Sigmoid colon (tissue), 7 donors: ENCODE results near the gene CKB. TPM values are rescaled to one million over a fixed set of nuclear protein-coding genes. Genes with fewer than 3 reads are reported as not detected.
A peak's percentile ranks its signal among the peaks of the same experiment; 100 is the strongest.

Experiments
- DNase-seq: peaks from one replicate; pipeline ENCODE4 v3.0.0-alpha.2; 2019
- H3K27ac ChIP-seq, 4 donors: fragments of 200-600 bp; sonication (generic); one replicate each; pipeline ENCODE4 v1.5.1; 2016 to 2019; ENCODE audit warnings: mild to moderate bottlenecking in 1 of 4
- H3K27me3 ChIP-seq, 3 donors: fragments of 200-600 bp; sonication (generic); one replicate each; pipeline ENCODE4 v1.5.1; 2019; ENCODE audit warnings: mild to moderate bottlenecking in 1 of 3
- H3K36me3 ChIP-seq, 4 donors: fragments of 200-600 bp; sonication (generic); one replicate each; pipeline ENCODE4 v1.5.1; 2016 to 2019
- H3K4me1 ChIP-seq, 4 donors: fragments of 200-600 bp; sonication (generic); one replicate each; pipeline ENCODE4 v1.5.1; 2017 to 2019
- H3K4me3 ChIP-seq, 4 donors: fragments of 200-600 bp; sonication (generic); one replicate each; pipeline ENCODE4 v1.5.1; 2017 to 2019; ENCODE audit warnings: mild to moderate bottlenecking in 2 of 4, moderate library complexity in 1 of 4
- H3K9me3 ChIP-seq, 4 donors: fragments of 200-600 bp in 3 of 4; sonication (generic) in 3 of 4; one replicate each; pipeline versions ENCODE4 v1.5.1 to v1.6.1; 2013 to 2019
- CTCF ChIP-seq, 4 experiments: fragments of 450-650 bp in 3 of 4; fragments of 200-600 bp in 1 of 4; IDR thresholded peaks; one replicate each; pipeline ENCODE4 v1.5.1; 2016 to 2019; ENCODE audit warnings: antibody characterized with exemption in 4 of 4, mild to moderate bottlenecking in 3 of 4, moderate library complexity in 2 of 4
- EP300 ChIP-seq, 4 donors: sonication (generic); formaldehyde crosslinking; IDR thresholded peaks; one replicate each; pipeline ENCODE4 v1.6.1; 2017; ENCODE audit warnings: antibody characterized with exemption in 4 of 4
- POLR2A ChIP-seq, 2 donors: fragments of 450-650 bp; IDR thresholded peaks; one replicate each; pipeline ENCODE4 v1.6.1; 2016; ENCODE audit warnings: antibody characterized with exemption in 2 of 2, mild to moderate bottlenecking in 2 of 2, moderate library complexity in 2 of 2
- POLR2AphosphoS5 ChIP-seq, 4 donors: sonication (generic); formaldehyde crosslinking; IDR thresholded peaks; one replicate each; pipeline ENCODE4 v1.6.1; 2017; ENCODE audit warnings: antibody characterized with exemption in 4 of 4
- whole genome bisulfite sequencing, 2 donors: extraction: QIAGEN DNeasy Blood & Tissue Kit; methylation state at CpG; one replicate each; pipeline ENCODE4 v1.1.7; 2013; 5-methylcytosine and 5-hydroxymethylcytosine counted together
- intact Hi-C: fragments of 100-400 bp; cut with DNase I; formaldehyde crosslinking; loops from one replicate; pipeline ENCODE4 v1.15.1; 2023
- polyA plus RNA-seq, 3 donors: library from polyadenylated mRNA; stranded (reverse); fragments of 200-250 nt; gene quantifications; one replicate each; pipeline ENCODE4 v1.2.3, GENCODE V29; 2013
- total RNA-seq, 4 donors: library from RNA; depleted of rRNA; stranded (reverse); fragments of >200 nt; gene quantifications; one replicate each; pipeline ENCODE4 v1.1.0, GENCODE V29; 2016
- donor health status: healthy with polysubstance abuse.
- donor health status: Bipolar disorder and iron deficiency.
- donor health status: healthy.

Gene CKB
- total and polyA plus RNA-seq, 7 donors: 905 to 2,176 (median 1,347) TPM

DNA sequence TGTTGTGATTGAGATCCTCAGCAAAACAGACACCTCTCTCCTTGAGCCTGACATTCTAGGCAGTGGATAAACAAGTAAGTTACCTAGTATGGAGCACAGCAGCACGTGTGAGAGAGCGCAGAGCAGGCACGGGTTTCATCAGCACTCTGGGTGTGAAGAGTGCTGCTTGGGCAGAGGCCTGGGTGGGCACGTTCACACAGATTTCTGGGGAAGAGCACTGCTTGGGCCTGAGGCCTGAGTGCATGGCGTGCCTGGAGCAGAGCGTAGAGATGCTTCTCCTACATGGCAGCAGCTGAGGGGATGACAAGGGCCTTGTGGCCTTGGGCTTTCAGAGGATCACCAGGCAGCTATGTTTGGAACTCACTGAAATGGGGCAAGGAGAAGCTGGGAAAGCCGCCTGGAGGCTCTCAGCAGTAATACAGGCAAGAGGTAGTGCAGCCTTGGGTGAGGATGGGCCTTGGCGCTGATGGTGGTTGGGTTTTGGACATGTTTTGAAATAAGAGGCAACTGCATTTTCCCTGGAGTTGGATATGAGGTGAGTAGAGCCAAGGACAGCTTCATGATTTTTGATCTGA lies 17.6 kb downstream of the CKB start:
- Histone ChIP-seq H3K27ac (no peak overlapping the region), H3K36me3 (peaks cover 6 to 78% (median 42%) of the 10 kb centered on the region in 4 donors), H3K27me3 (no peaks in the 10 kb centered on the region), H3K9me3 (no peaks in the 10 kb centered on the region), H3K4me1 (peaks cover 0 to 6% (median 3%) of the 10 kb centered on the region in 4 donors), H3K4me3 (no peak overlapping the region)
- WGBS, 2 donors: 83 to 84% methylated on average over 8 of the region's 8 CpGs
- no peak for DNase-seq
- intact Hi-C loops: no loop called here
- TF ChIP-seq POLR2A (IDR thresholded peaks at IDR 0.05) (no peak), CTCF (IDR thresholded peaks at IDR 0.05) (no peak), EP300 (IDR thresholded peaks at IDR 0.05) (no peak), POLR2AphosphoS5 (IDR thresholded peaks at IDR 0.05) (no peak)

GRCh38 chr14:103503296-103503695 lies 19.3 kb downstream of the CKB start:
- peaks cover 0 to 8% (median 3%) of the 10 kb centered on the region in 4 donors for H3K4me1 ChIP-seq
- H3K9me3 ChIP-seq: no peaks in the 10 kb centered on the region
- intact Hi-C loops: no loop called here
- TF ChIP-seq CTCF (IDR thresholded peaks at IDR 0.05) (no peak), EP300 (IDR thresholded peaks at IDR 0.05) (no peak), POLR2A (IDR thresholded peaks at IDR 0.05) (no peak), POLR2AphosphoS5 (IDR thresholded peaks at IDR 0.05) (no peak)
- H3K4me3 ChIP-seq: no peak overlapping the region
- no peak overlapping the region for H3K27ac ChIP-seq
- DNase-seq: no peak
- WGBS, 2 donors: 96 to 97% methylated on average over 12 of the region's 12 CpGs
- H3K27me3 ChIP-seq: no peaks in the 10 kb centered on the region
- H3K36me3 ChIP-seq: peaks cover 6 to 79% (median 43%) of the 10 kb centered on the region in 4 donors

DNA sequence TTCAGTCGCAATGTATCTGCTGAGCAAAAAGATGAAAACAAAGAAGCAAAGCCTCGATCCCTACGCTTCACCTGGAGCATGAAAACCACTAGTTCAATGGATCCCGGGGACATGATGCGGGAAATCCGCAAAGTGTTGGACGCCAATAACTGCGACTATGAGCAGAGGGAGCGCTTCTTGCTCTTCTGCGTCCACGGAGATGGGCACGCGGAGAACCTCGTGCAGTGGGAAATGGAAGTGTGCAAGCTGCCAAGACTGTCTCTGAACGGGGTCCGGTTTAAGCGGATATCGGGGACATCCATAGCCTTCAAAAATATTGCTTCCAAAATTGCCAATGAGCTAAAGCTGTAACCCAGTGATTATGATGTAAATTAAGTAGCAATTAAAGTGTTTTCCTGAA lies 19.8 kb downstream of the CKB start:
- Histone ChIP-seq H3K4me3 (no peak overlapping the region), H3K4me1 (peaks cover 0 to 8% (median 3%) of the 10 kb centered on the region in 4 donors), H3K9me3 (no peaks in the 10 kb centered on the region), H3K27me3 (no peaks in the 10 kb centered on the region), H3K36me3 (peaks cover 6 to 79% (median 43%) of the 10 kb centered on the region in 4 donors), H3K27ac (no peak overlapping the region)
- 94 to 96% methylated on average over 18 of the region's 18 CpGs for WGBS, 2 donors
- TF ChIP-seq EP300 (IDR thresholded peaks at IDR 0.05) (no peak), POLR2AphosphoS5 (IDR thresholded peaks at IDR 0.05) (no peak), POLR2A (IDR thresholded peaks at IDR 0.05) (no peak), CTCF (IDR thresholded peaks at IDR 0.05) (no peak)
- intact Hi-C loops: no loop called here
- DNase-seq: peak; percentile 8

GRCh38 chr14:103501921-103502669 lies 20.5 kb downstream of the CKB start:
- no peaks in the 10 kb centered on the region for H3K27me3 ChIP-seq
- peak; percentile 27 for DNase-seq
- TF ChIP-seq EP300 (IDR thresholded peaks at IDR 0.05): no peak
- TF ChIP-seq POLR2A (IDR thresholded peaks at IDR 0.05): no peak
- TF ChIP-seq CTCF (IDR thresholded peaks at IDR 0.05): no peak
- no peak for TF ChIP-seq POLR2AphosphoS5 (IDR thresholded peaks at IDR 0.05)
- H3K36me3 ChIP-seq: peaks cover 6 to 79% (median 43%) of the 10 kb centered on the region in 4 donors
- 92 to 93% methylated on average over 9 of the region's 9 CpGs for WGBS, 2 donors
- H3K27ac ChIP-seq: no peak overlapping the region
- no peak overlapping the region for H3K4me3 ChIP-seq
- intact Hi-C loops: no loop called here
- H3K4me1 ChIP-seq: peaks cover 0 to 8% (median 3%) of the 10 kb centered on the region in 4 donors
- H3K9me3 ChIP-seq: no peaks in the 10 kb centered on the region
